Astrocyte (in vitro differentiated cells and primary cell): ENCODE results near the gene ZNF75A. TPM values are rescaled to one million over a fixed set of nuclear protein-coding genes. Genes with fewer than 3 reads are reported as not detected.

ENCODE experiments used
- DNase-seq: peaks from one replicate; pipeline ENCODE4 v3.0.0-alpha.2; 2010; ENCODE audit warnings: low read depth
- FAIRE-seq: peaks from 2 replicates; lab custom pipeline; 2011; peaks lifted over from hg19 to GRCh38; lab: Jason Lieb, UNC
- H2AFZ ChIP-seq: 2 replicates; pipeline ENCODE4 v1.6.0; 2012; ENCODE audit warnings: low read depth, low read length, inconsistent platforms
- H3K27ac ChIP-seq: 2 replicates; pipeline ENCODE4 v1.5.1; 2011; ENCODE audit warnings: low read depth, low read length, inconsistent platforms
- H3K27me3 ChIP-seq: 2 replicates; pipeline ENCODE4 v1.6.0; 2011; ENCODE audit warnings: low read length, inconsistent platforms; ENCODE audit not compliant: insufficient read depth
- H3K36me3 ChIP-seq: 2 replicates; pipeline ENCODE4 v1.5.1; 2011; ENCODE audit warnings: low read length, inconsistent platforms; ENCODE audit not compliant: insufficient read depth
- H3K4me1 ChIP-seq: 2 replicates; pipeline ENCODE4 v1.5.1; 2011; ENCODE audit warnings: low read length, inconsistent platforms; ENCODE audit not compliant: insufficient read depth
- H3K4me2 ChIP-seq: 2 replicates; pipeline ENCODE4 v1.6.0; 2012; ENCODE audit warnings: low read length, inconsistent platforms
- H3K4me3 ChIP-seq: 2 replicates; pipeline ENCODE4 v1.5.1; 2011; ENCODE audit warnings: low read depth, mild to moderate bottlenecking, low read length, inconsistent platforms; ENCODE audit not compliant: insufficient read depth
- H3K79me2 ChIP-seq: 2 replicates; pipeline ENCODE4 v1.6.0; 2012; ENCODE audit warnings: mild to moderate bottlenecking, low read length, inconsistent platforms; ENCODE audit not compliant: insufficient read depth
- H3K9ac ChIP-seq: 2 replicates; pipeline ENCODE4 v1.6.0; 2012; ENCODE audit warnings: mild to moderate bottlenecking, low read length, inconsistent platforms
- H3K9me3 ChIP-seq: 2 replicates; pipeline ENCODE4 v1.5.1; 2012; ENCODE audit warnings: low read depth, mild to moderate bottlenecking, low read length, inconsistent platforms; ENCODE audit not compliant: insufficient read depth
- H4K20me1 ChIP-seq: 2 replicates; pipeline ENCODE4 v1.6.0; 2012; ENCODE audit warnings: low read length, inconsistent platforms; ENCODE audit not compliant: insufficient read depth
- H3K27ac Mint-ChIP-seq: one replicate; pipeline ENCODE4 v1.8.0; 2021; ENCODE audit warnings: mild to moderate bottlenecking, mixed read lengths; ENCODE audit not compliant: unreplicated experiment
- H3K27me3 Mint-ChIP-seq: one replicate; pipeline ENCODE4 v1.8.0; 2021; ENCODE audit warnings: low read depth, mixed read lengths; ENCODE audit not compliant: unreplicated experiment
- H3K36me3 Mint-ChIP-seq: one replicate; pipeline ENCODE4 v1.8.0; 2021; ENCODE audit warnings: low read depth, mixed read lengths; ENCODE audit not compliant: unreplicated experiment
- H3K4me1 Mint-ChIP-seq: one replicate; pipeline ENCODE4 v1.8.0; 2021; ENCODE audit warnings: low read depth, mixed read lengths; ENCODE audit not compliant: unreplicated experiment
- H3K4me3 Mint-ChIP-seq: one replicate; pipeline ENCODE4 v1.8.0; 2021; ENCODE audit warnings: mild to moderate bottlenecking, moderate library complexity, mixed read lengths; ENCODE audit not compliant: unreplicated experiment
- H3K9me3 Mint-ChIP-seq: one replicate; pipeline ENCODE4 v1.8.0; 2021; ENCODE audit warnings: mild to moderate bottlenecking, mixed read lengths; ENCODE audit not compliant: unreplicated experiment
- EZH2 ChIP-seq: IDR thresholded peaks from 2 replicates; pipeline ENCODE4 v1.6.1; 2012; ENCODE audit warnings: mild to moderate bottlenecking, low read length, inconsistent platforms; ENCODE audit not compliant: insufficient read depth
- total RNA-seq: library from RNA; stranded (reverse); gene quantifications from 2 replicates; pipeline ENCODE4 v1.2.1, GENCODE V29; 2021
- TF ChIP-seq, protein P1 (sequence below): IDR thresholded peaks from 2 replicates; pipeline ENCODE4 v1.5.1; 2011; ENCODE audit warnings: low read depth, mild to moderate bottlenecking, inconsistent platforms, low read length, moderate library complexity; ENCODE audit not compliant: insufficient read depth

The ZNF75A gene
- total RNA-seq, 1 donor from 2014 or later, result 30.5 TPM

DNA sequence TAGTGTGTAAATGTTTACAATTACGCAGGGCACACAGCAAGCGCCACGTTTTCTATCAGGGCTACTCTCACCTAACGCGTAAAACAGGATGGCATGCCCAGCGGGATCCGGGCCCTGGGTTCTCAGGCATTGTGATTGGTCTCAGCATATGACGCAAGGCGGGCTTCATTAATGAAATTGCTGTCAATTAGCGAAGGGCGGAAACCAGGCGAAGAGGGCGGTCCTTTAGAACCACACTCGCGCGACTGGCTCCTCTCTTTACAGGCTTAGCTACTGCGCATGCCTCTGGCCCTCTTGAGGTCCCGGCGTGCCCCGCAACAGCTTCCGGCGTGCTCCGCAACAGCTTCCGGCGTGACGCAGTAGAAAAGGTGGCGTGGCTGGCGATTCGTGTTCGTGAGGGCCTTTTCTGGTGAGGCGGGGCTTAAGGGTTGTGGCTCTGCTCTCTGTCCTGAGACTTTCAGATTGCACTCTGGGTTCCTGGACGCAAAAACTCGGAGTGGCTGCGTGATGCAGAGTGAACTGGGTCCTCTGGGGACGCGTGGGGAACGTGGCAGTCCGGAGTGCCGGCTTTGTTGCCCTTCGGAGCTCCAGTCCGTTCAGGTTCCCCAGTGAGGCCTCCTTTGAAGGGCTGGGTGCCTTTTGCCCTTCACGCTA, 59.6 kb downstream of the ZNF75A start:
- Mint-ChIP-seq H3K4me3 (no peak overlapping the region), H3K4me1 (no peaks in the 10 kb centered on the region), H3K27ac (no peak overlapping the region), H3K36me3 (no peaks in the 10 kb centered on the region), H3K27me3 (peaks cover 14% of the 10 kb centered on the region), H3K9me3 (peaks cover 13% of the 10 kb centered on the region)
- H3K27me3 ChIP-seq, result peaks cover 5% of the 10 kb centered on the region
- peak overlapping the region; percentile 81 for H3K4me3 ChIP-seq
- FAIRE-seq, result peak; percentile 84
- H2AFZ ChIP-seq, result peak overlapping the region; percentile 94
- no peak for TF ChIP-seq EZH2
- TF ChIP-seq, protein P1, sequence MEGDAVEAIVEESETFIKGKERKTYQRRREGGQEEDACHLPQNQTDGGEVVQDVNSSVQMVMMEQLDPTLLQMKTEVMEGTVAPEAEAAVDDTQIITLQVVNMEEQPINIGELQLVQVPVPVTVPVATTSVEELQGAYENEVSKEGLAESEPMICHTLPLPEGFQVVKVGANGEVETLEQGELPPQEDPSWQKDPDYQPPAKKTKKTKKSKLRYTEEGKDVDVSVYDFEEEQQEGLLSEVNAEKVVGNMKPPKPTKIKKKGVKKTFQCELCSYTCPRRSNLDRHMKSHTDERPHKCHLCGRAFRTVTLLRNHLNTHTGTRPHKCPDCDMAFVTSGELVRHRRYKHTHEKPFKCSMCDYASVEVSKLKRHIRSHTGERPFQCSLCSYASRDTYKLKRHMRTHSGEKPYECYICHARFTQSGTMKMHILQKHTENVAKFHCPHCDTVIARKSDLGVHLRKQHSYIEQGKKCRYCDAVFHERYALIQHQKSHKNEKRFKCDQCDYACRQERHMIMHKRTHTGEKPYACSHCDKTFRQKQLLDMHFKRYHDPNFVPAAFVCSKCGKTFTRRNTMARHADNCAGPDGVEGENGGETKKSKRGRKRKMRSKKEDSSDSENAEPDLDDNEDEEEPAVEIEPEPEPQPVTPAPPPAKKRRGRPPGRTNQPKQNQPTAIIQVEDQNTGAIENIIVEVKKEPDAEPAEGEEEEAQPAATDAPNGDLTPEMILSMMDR, result no peak
- H3K79me2 ChIP-seq, result no peaks in the 10 kb centered on the region
- peak overlapping the region; percentile 90 for H3K9ac ChIP-seq
- no peaks in the 10 kb centered on the region for H3K36me3 ChIP-seq
- H4K20me1 ChIP-seq, result no peaks in the 10 kb centered on the region
- no peaks in the 10 kb centered on the region for H3K4me1 ChIP-seq
- peak overlapping the region; percentile 88 for H3K4me2 ChIP-seq
- peak overlapping the region; percentile 92 for H3K27ac ChIP-seq
- peaks cover 3% of the 10 kb centered on the region for H3K9me3 ChIP-seq
- DNase-seq, result peak; percentile 94

Other genes with a start within 250 kb of the ZNF75A start
- 27.8 and 43.8 TPM in 2 replicates for gene IL32, start 239.9 kb upstream of the ZNF75A start, total RNA-seq
- gene ZSCAN10, start 206.2 kb upstream of the ZNF75A start, total RNA-seq, result 0.22 and 0.25 TPM in 2 replicates
- 13.2 and 15.4 TPM in 2 replicates for gene ZNF205, start 192.9 kb upstream of the ZNF75A start, total RNA-seq
- 11.3 and 12.0 TPM in 2 replicates for gene ZNF213, start 170.5 kb upstream of the ZNF75A start, total RNA-seq
- gene OR1F1, start 117.3 kb upstream of the ZNF75A start, total RNA-seq, result 0.32 TPM in 1 of 2 replicates, not detected in the other
- 8.6 and 9.2 TPM in 2 replicates for gene ZNF200, start 70.3 kb upstream of the ZNF75A start, total RNA-seq
- gene MEFV, start 48.9 kb upstream of the ZNF75A start, total RNA-seq, result not detected in 2 replicates
- 31.4 and 34.7 TPM in 2 replicates for gene ZNF263, start 22.0 kb upstream of the ZNF75A start, total RNA-seq
- gene TIGD7, start 67 bp upstream of the ZNF75A start, total RNA-seq, result 4.4 and 4.5 TPM in 2 replicates
- gene OR2C1, start 50.4 kb downstream of the ZNF75A start, total RNA-seq, result not detected in 2 replicates
- 17.3 and 20.7 TPM in 2 replicates for gene ZSCAN32, start 95.5 kb downstream of the ZNF75A start, total RNA-seq
- 8.2 and 9.7 TPM in 2 replicates for gene ZNF174, start 95.7 kb downstream of the ZNF75A start, total RNA-seq
- 3.9 and 4.7 TPM in 2 replicates for gene ZNF597, start 138.0 kb downstream of the ZNF75A start, total RNA-seq
- gene NAA60, start 138.2 kb downstream of the ZNF75A start, total RNA-seq, result 61.1 and 64.9 TPM in 2 replicates
- gene C16orf90, start 190.0 kb downstream of the ZNF75A start, total RNA-seq, result not detected in 2 replicates
- gene CLUAP1, start 195.5 kb downstream of the ZNF75A start, total RNA-seq, result 15.4 and 16.3 TPM in 2 replicates